Liver (tissue), 2 donors: ENCODE results near the gene AGAP9.

Experiments
- TF ChIP-seq, protein P1 (sequence below): fragments of 150-350 bp; IDR thresholded peaks from 2 replicates; pipeline ENCODE4 v1.5.1; 2017; ENCODE audit warnings: improper control_type of control experiment, low read depth, low read length; ENCODE audit not compliant: missing input control
- TF ChIP-seq, protein P2 (sequence below): IDR thresholded peaks from 2 replicates; pipeline ENCODE4 v1.6.1; 2016; ENCODE audit warnings: antibody characterized with exemption, mild to moderate bottlenecking
- donor health status: healthy.

DNA sequence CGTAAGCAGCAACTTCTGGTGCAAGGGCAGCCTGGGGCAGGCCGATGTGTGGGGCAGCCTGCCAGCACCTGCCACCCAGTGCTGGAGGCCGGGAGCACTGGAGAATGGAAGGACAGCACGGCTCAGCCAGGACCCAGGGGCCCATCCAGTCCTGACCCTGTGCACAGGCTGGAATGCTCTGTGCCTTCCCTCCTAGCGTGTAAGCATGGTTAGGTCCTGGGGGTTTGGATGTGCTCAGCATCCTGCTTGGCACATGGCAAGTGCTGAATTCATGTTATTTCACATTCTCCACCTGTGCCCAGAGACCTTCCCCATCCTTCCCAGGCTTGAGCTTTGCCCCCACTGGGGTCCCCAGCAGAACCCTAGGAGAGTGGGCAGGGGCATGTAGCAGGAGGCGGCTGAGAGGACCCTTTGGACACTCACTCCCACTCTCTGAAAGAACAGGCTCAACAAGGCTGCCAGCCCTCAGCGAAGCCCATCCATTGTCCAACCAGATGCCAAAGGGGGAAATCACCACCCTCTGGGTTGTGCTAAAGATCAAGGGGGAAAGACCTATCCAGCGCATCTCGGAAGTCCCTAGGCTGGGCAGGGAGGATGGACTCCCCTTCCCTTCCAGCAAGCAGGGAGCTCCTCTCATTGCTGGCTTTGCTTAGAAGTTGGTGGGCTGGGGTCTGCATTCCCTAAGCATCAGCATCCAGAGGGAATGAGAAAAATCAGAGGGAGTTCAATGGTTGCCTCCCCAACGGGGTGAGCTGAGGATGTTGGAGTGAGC, 69.2 kb downstream of the AGAP9 start:
- TF ChIP-seq, protein P1, sequence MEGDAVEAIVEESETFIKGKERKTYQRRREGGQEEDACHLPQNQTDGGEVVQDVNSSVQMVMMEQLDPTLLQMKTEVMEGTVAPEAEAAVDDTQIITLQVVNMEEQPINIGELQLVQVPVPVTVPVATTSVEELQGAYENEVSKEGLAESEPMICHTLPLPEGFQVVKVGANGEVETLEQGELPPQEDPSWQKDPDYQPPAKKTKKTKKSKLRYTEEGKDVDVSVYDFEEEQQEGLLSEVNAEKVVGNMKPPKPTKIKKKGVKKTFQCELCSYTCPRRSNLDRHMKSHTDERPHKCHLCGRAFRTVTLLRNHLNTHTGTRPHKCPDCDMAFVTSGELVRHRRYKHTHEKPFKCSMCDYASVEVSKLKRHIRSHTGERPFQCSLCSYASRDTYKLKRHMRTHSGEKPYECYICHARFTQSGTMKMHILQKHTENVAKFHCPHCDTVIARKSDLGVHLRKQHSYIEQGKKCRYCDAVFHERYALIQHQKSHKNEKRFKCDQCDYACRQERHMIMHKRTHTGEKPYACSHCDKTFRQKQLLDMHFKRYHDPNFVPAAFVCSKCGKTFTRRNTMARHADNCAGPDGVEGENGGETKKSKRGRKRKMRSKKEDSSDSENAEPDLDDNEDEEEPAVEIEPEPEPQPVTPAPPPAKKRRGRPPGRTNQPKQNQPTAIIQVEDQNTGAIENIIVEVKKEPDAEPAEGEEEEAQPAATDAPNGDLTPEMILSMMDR: no peak
- TF ChIP-seq, protein P2, sequence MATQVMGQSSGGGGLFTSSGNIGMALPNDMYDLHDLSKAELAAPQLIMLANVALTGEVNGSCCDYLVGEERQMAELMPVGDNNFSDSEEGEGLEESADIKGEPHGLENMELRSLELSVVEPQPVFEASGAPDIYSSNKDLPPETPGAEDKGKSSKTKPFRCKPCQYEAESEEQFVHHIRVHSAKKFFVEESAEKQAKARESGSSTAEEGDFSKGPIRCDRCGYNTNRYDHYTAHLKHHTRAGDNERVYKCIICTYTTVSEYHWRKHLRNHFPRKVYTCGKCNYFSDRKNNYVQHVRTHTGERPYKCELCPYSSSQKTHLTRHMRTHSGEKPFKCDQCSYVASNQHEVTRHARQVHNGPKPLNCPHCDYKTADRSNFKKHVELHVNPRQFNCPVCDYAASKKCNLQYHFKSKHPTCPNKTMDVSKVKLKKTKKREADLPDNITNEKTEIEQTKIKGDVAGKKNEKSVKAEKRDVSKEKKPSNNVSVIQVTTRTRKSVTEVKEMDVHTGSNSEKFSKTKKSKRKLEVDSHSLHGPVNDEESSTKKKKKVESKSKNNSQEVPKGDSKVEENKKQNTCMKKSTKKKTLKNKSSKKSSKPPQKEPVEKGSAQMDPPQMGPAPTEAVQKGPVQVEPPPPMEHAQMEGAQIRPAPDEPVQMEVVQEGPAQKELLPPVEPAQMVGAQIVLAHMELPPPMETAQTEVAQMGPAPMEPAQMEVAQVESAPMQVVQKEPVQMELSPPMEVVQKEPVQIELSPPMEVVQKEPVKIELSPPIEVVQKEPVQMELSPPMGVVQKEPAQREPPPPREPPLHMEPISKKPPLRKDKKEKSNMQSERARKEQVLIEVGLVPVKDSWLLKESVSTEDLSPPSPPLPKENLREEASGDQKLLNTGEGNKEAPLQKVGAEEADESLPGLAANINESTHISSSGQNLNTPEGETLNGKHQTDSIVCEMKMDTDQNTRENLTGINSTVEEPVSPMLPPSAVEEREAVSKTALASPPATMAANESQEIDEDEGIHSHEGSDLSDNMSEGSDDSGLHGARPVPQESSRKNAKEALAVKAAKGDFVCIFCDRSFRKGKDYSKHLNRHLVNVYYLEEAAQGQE: no peak
